ENCODE results near the gene MT1F.
"Not testable (repeated sequence)": the region's sequence is repeated elsewhere in the genome, so short reads cannot be mapped to it uniquely, and the experiment has no call there.

Gene MT1F

GRCh38 chr16:56645838-56646237 lies 11.9 kb upstream of the MT1F start:
- DNase-seq, result no peak

GRCh38 chr16:56647641-56648431 lies 9.9 kb upstream of the MT1F start:
- no peak for DNase-seq

GRCh38 chr16:56649271-56649670 lies 8.5 kb upstream of the MT1F start:
- DNase-seq, result no peak

- no peak for DNase-seq
These were observed 7.9 kb upstream of the MT1F start for GRCh38 chr16:56649820-56650219.

GRCh38 chr16:56651586-56651985 lies 6.2 kb upstream of the MT1F start, which contains the start of gene MT1B:
TSS of gene MT1B (plus strand) at chr16:56651886. CDS start at chr16:56651954, 68 bp downstream.
- DNase-seq, result no peak

GRCh38 chr16:56652600-56652999 lies 5.2 kb upstream of the MT1F start:
- DNase-seq, result no peak

GRCh38 chr16:56653218-56653617 lies 4.5 kb upstream of the MT1F start:
- DNase-seq, result no peak

GRCh38 chr16:56658327-56658875 lies 642 bp downstream of the MT1F start:
- DNase-seq, result no peak

GRCh38 chr16:56662357-56663354 lies 4.9 kb downstream of the MT1F start:
- DNase-seq, result no peak

- DNase-seq, result no peak
These were observed 6.7 kb downstream of the MT1F start for GRCh38 chr16:56664506-56664905.

- DNase-seq, result not testable (repeated sequence)
These were observed 7.8 kb downstream of the MT1F start for GRCh38 chr16:56665286-56666261.

- no peak for DNase-seq
These were observed 10.1 kb downstream of the MT1F start, which contains the start of gene MT1G for GRCh38 chr16:56667581-56668571. TSS of gene MT1G (minus strand) at chr16:56668065. CDS start at chr16:56667993, 72 bp downstream.

- no peak for DNase-seq
These were observed 11.5 kb downstream of the MT1F start, which contains the start of gene MT1H for GRCh38 chr16:56669005-56669839. TSS of gene MT1H (plus strand) at chr16:56669814. CDS start at chr16:56669885, 71 bp downstream.

- DNase-seq, result no peak
These were observed 12.3 kb downstream of the MT1F start for GRCh38 chr16:56669840-56670619.

- no peak for DNase-seq
These were observed 12.8 kb downstream of the MT1F start for GRCh38 chr16:56670620-56670934.

GRCh38 chr16:56671691-56672090 lies 13.9 kb downstream of the MT1F start:
- not testable (repeated sequence) for DNase-seq

GRCh38 chr16:56672171-56672570 lies 14.4 kb downstream of the MT1F start:
- DNase-seq, result not testable (repeated sequence)

GRCh38 chr16:56672761-56673536 lies 15.2 kb downstream of the MT1F start:
- no peak for DNase-seq
